Measurements from ENCODE around the gene IQCK. TPM values are rescaled to one million over a fixed set of nuclear protein-coding genes. Genes with fewer than 3 reads are reported as not detected.

The IQCK gene
- total and polyA plus RNA-seq, 11 donors: 5.6 to 17.4 (median 9.0) TPM

DNA sequence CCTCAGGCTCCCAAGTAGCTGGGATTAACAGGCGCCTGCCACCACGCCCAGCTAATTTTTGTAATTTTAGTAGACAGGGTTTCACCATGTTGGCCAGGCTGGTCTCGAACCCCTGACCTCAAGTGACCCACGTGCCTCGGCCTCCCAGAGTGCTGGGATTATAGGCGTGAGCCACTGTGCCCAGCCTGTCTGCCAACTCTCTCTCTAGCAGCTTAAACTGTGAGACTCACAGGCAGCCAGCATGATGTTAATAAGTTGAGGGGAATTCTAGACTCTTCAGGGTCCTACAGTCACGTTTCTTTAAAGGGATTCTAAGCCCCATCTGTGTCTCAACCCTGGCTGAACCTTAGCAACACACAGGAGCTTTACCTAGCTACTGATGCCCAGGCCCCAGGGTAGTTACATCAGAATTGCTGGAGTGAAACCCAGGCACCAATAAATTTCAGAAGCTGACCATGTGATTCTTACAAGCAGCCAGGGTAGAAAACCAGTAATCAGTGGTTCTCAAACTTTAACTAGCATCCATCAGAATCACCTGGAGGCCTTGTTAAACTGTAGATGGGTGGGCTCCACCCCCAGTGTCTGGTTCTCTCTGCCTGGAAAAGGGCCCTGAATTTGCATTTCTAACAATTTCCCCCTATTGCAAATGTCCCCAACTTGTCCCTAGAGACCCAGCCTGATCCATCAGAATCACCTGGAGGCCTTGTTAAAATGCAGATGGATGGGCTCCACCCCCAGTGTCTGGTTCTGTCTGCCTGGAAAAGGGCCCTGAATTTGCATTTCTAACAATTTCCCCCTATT is 135.9 kb downstream of the IQCK start:
- Histone ChIP-seq H3K4me1 (peaks cover 0 to 25% (median 12%) of the 10 kb centered on the region in 12 donors), H3K4me3 (no peak overlapping the region), H3K27me3 (no peaks in the 10 kb centered on the region), H3K36me3 (peaks cover 0 to 36% (median 18%) of the 10 kb centered on the region in 9 donors), H3K9me3 (no peaks in the 10 kb centered on the region), H3K27ac (peak overlapping the region in 1 of 12 donors; percentile 29)
- TF ChIP-seq, protein P1, sequence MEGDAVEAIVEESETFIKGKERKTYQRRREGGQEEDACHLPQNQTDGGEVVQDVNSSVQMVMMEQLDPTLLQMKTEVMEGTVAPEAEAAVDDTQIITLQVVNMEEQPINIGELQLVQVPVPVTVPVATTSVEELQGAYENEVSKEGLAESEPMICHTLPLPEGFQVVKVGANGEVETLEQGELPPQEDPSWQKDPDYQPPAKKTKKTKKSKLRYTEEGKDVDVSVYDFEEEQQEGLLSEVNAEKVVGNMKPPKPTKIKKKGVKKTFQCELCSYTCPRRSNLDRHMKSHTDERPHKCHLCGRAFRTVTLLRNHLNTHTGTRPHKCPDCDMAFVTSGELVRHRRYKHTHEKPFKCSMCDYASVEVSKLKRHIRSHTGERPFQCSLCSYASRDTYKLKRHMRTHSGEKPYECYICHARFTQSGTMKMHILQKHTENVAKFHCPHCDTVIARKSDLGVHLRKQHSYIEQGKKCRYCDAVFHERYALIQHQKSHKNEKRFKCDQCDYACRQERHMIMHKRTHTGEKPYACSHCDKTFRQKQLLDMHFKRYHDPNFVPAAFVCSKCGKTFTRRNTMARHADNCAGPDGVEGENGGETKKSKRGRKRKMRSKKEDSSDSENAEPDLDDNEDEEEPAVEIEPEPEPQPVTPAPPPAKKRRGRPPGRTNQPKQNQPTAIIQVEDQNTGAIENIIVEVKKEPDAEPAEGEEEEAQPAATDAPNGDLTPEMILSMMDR (IDR thresholded peaks at IDR 0.05): no peak
- TF ChIP-seq POLR2A (IDR thresholded peaks at IDR 0.05): no peak
- 51 to 68% (median 60%) methylated on average over 7 of the region's 7 CpGs for WGBS, 4 donors
- no peak for ATAC-seq
- intact Hi-C loops (cut with DNase I): no loop called here
- DNase-seq: no peak

DNA sequence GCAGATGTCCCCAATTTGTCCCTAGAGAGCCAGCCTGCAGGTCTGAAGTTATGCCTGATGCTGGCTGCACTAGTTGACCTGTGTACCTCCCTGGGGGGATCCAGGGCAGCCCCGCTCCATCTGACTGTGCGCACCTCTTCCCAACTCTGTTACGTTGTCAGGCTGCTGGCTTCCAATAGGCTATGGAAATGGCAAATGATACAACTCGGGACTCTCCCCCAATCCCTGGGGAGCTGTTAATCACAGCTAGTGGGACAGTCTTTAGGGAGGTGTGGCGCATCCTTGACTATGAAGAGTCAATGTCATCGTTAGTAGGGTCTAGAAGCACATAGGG is 136.4 kb downstream of the IQCK start:
- 59 to 82% (median 79%) methylated on average over 6 of the region's 6 CpGs for WGBS, 4 donors
- no peak overlapping the region for H3K27ac ChIP-seq
- peaks cover 0 to 42% (median 23%) of the 10 kb centered on the region in 9 donors for H3K36me3 ChIP-seq
- intact Hi-C loops (cut with DNase I): no loop called here
- no peak for TF ChIP-seq POLR2A (IDR thresholded peaks at IDR 0.05)
- TF ChIP-seq, protein P1 (IDR thresholded peaks at IDR 0.05): no peak
- H3K4me3 ChIP-seq: no peak overlapping the region
- DNase-seq: no peak
- ATAC-seq: no peak
- H3K9me3 ChIP-seq: no peaks in the 10 kb centered on the region
- no peaks in the 10 kb centered on the region for H3K27me3 ChIP-seq
- peaks cover 0 to 25% (median 12%) of the 10 kb centered on the region in 12 donors for H3K4me1 ChIP-seq

DNA sequence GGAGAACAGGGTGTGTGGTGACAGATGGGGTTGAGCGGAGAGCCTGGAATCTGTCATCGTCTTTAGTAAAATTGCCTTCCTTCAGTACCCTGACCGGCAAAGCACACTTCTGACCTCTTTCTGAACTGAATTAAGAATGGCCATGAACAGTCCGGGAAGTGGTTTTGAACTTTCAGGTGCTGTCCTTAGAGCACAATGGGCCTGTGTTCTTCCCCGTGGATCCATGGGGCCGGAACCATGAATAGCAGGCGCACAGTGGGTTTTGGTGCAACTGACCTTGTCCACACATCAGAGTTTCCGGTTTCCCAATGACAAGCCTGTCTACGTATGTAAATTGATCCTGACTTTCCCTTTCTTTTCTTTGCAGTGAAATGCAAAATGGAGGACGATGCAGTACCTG is 138.0 kb downstream of the IQCK start:
- H3K27ac ChIP-seq: no peak overlapping the region
- no peak for DNase-seq

More for the DNA sequence above, 138.0 kb downstream of the IQCK start:
- peaks cover 0 to 58% (median 37%) of the 10 kb centered on the region in 9 donors for H3K36me3 ChIP-seq
- H3K4me1 ChIP-seq: peaks cover 0 to 25% (median 9%) of the 10 kb centered on the region in 12 donors
- 85 to 92% (median 89%) methylated on average over 9 to 10 of the region's 10 CpGs for WGBS, 4 donors
- H3K4me3 ChIP-seq: no peak overlapping the region
- intact Hi-C loops (cut with DNase I): no loop called here
- TF ChIP-seq, protein P1 (IDR thresholded peaks at IDR 0.05): no peak
- no peak for TF ChIP-seq POLR2A (IDR thresholded peaks at IDR 0.05)
- no peaks in the 10 kb centered on the region for H3K9me3 ChIP-seq
- no peak for ATAC-seq
- no peaks in the 10 kb centered on the region for H3K27me3 ChIP-seq

Measured in heart left ventricle (tissue), 16 donors.